Measurements from ENCODE around the gene NDRG4. TPM values are rescaled to one million over a fixed set of nuclear protein-coding genes. Genes with fewer than 3 reads are reported as not detected.
A peak's percentile ranks its signal among the peaks of the same experiment; 100 is the strongest.

The NDRG4 gene
- total RNA-seq, 1 experiment from 2014 or later: 6.7 TPM

- Histone ChIP-seq H3K9me3 (no peaks in the 10 kb centered on the region), H3K4me3 (peak overlapping the region; percentile 14), H3K36me3 (no peaks in the 10 kb centered on the region), H3K27me3 (no peaks in the 10 kb centered on the region)
- DNase-seq: no peak
These were observed 693 bp downstream of the NDRG4 start for GRCh38 chr16:58500430-58501241.

DNA sequence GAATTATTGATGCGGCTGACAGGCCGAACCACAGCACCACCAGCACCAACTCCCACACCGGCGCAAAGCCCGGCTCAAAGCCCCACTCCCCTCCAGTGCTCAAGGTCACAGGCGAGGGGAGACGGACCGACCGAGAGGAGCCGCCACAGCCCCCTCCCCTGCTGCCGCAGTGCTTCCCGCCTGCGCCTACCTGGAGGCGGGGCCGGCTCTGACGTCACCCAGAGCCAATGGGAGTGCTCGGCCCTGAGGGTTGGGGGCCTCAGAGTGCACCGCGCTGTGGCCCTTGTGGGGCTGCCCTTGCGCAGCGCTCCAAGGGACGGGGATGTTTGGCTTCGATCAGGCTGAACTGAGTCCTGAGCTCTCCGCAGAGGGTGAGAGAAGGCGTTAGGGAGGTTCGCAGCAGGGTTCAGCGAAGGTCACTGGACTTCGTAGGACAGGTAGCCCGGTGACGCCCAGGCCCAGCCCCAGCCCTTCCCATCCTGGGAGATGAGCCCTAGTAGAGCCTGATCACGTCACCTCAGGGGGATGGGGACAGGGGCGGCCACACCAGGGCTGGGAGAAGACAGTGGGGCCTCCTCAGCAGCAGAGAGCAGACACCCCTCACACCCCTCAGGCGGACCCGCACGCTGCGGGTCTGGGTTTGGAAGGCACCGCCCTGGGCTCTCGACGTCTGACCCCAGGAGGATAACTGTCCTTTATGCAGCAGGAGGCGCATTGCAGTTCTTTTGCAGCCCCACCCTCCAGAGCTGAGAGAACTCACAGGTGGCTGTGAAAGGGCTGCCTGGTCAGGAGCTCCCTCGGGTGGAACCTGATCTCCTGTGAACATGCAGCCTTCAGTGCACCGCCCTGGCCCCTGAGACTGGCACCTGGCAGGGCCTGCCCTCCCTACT, 1.5 kb downstream of the NDRG4 start:
- no peak for DNase-seq
- Histone ChIP-seq H3K4me3 (no peak overlapping the region), H3K36me3 (no peaks in the 10 kb centered on the region), H3K27me3 (no peaks in the 10 kb centered on the region), H3K9me3 (no peaks in the 10 kb centered on the region)

DNA sequence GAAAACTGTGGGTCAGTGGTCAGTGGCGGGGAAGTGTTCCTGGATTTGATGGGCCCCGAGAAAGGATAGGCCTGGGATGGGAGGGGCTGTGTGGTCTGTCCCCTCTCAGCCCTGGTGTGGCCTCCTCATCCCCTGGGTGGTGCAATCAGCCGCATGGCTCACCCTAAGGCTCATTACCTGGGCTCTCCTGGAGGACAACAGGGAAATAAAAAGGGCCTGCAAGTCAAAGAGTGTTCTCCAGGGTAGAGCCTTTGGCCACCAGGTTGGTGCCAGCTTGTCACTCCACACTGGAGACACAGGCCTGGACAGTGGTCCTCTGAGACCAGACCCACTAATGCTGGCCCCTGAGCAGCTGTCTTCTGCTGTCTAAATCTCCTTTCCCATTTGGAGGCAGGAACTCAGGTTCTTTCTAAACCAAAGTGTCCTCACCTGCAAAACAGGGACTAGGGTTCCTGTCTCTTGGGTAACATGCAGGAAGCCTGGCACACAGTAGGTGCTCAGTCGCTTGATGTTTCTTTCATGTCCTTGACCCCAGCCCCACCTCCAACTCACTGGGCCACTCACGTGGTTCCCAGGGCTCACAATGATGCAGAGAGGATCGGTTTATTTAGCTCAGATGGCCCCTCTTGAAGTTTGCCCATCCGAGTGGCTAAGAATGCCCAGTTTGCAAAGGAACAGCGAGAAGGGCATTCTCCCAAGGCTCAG, 2.4 kb downstream of the NDRG4 start:
- Histone ChIP-seq H3K4me3 (no peak overlapping the region), H3K9me3 (no peaks in the 10 kb centered on the region), H3K36me3 (no peaks in the 10 kb centered on the region), H3K27me3 (no peaks in the 10 kb centered on the region)
- no peak for DNase-seq

GRCh38 chr16:58503166-58503862, 3.4 kb downstream of the NDRG4 start:
- no peak for DNase-seq
- H3K9me3 ChIP-seq: no peaks in the 10 kb centered on the region

DNA sequence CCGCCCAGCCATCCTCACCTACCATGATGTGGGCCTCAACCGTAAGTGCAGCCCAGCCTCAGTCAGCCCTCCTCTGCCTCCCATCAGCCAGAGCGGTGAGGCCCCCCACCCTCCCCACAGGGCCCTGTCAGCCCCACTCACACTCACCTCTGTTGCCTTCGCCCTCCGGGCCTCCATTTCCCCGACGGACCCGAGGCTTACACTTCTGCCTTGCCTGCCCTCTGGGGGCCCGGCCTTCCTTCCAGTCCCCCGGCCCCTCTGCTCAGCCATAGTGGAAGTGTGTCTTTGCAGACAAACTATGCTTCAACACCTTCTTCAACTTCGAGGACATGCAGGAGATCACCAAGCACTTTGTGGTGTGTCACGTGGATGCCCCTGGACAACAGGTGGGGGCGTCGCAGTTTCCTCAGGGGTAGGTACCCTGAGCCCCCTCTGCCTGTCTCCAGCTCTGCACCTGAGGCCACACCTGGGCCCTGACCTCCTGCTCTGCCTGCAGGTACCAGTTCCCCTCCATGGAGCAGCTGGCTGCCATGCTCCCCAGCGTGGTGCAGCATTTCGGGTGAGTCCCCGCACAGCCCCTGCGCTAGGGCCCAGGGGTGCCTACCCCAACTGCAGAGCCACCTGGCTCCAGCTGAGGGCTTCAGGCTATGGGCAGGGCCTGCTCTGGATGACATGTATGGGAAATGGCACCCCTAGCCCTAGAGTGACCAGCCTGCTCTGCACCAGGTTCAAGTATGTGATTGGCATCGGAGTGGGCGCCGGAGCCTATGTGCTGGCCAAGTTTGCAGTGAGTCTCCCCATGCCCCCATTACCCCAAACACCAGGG, 4.1 kb downstream of the NDRG4 start:
- Histone ChIP-seq H3K27me3 (no peaks in the 10 kb centered on the region), H3K4me3 (no peak overlapping the region), H3K36me3 (no peaks in the 10 kb centered on the region), H3K9me3 (no peaks in the 10 kb centered on the region)
- no peak for DNase-seq

More at GRCh38 chr16:58503166-58503862, 3.4 kb downstream of the NDRG4 start:
- Histone ChIP-seq H3K27me3 (no peaks in the 10 kb centered on the region), H3K36me3 (no peaks in the 10 kb centered on the region), H3K4me3 (no peak overlapping the region)

DNA sequence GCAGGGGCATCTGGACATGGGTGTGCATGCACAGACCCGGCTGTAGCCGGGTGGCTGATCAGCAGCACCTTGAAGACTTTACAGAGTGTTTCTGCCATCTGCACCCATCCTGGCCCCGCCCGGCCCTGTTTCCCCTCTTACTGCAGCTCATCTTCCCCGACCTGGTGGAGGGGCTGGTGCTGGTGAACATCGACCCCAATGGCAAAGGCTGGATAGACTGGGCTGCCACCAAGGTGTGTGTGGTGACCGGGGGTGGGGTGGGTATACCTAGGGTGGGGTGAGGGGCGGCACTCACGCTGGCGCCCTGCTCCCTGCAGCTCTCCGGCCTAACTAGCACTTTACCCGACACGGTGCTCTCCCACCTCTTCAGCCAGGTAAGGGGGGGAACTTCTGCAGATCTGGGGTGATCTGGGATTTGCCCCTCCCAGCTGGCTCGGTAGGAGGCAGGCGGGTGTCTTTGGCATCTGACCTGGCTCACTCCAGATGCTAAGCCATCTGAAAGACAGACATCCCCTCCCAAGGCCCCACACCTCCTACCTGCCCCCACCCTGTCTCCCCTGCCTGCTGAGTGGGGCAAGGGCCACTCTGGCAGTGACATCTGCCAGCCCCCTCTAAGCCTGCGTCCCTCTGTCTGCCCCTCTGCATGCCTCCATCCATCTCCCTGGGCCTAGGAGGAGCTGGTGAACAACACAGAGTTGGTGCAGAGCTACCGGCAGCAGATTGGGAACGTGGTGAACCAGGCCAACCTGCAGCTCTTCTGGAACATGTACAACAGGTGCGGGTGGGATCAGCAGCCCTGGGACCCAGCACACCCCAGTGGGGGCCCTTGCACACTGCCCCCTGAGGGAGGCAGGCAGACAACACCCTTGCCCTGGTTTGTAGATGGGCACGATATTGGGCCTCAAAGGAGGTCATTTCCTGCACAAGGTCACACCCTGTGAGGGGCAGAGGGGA, 6.6 kb downstream of the NDRG4 start:
- Histone ChIP-seq H3K36me3 (no peaks in the 10 kb centered on the region), H3K9me3 (no peaks in the 10 kb centered on the region), H3K4me3 (no peak overlapping the region), H3K27me3 (no peaks in the 10 kb centered on the region)
- no peak for DNase-seq

- Histone ChIP-seq H3K9me3 (no peaks in the 10 kb centered on the region), H3K36me3 (peaks cover 4% of the 10 kb centered on the region), H3K4me3 (no peak overlapping the region), H3K27me3 (no peaks in the 10 kb centered on the region)
- DNase-seq: no peak
These were observed 7.4 kb downstream of the NDRG4 start for GRCh38 chr16:58507195-58507962.

GRCh38 chr16:58507963-58508670, 8.2 kb downstream of the NDRG4 start:
- Histone ChIP-seq H3K36me3 (peaks cover 4% of the 10 kb centered on the region), H3K27me3 (no peaks in the 10 kb centered on the region), H3K4me3 (no peak overlapping the region), H3K9me3 (no peaks in the 10 kb centered on the region)
- DNase-seq: no peak

DNA sequence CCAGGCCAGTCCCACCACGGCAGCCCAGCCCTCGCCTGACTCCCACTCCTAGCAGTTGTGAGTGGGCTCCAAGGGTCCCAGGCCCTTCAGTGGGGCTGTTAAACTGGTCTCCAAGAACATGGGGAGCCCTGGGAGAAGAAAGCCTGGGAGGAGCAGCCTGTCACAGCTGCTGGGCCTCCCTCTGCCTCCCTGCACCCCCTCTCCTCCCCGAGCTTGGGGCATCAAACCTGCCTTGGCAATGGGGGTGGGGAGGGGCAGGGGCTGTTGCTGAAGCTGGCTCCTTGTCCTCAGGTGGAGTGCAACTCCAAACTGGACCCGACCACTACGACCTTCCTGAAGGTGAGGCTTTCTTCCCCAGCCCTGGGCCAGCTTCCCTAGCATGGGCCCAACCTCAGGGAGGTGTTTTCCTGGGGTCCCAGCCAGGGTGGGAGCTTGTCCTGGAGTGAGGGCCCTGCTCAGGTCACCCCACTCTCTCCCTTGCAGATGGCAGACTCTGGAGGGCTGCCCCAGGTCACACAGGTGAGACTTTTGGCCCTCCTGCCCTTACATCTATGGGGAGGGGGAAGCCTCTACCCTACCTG, 8.8 kb downstream of the NDRG4 start:
- Histone ChIP-seq H3K4me3 (no peak overlapping the region), H3K36me3 (peaks cover 4% of the 10 kb centered on the region), H3K9me3 (no peaks in the 10 kb centered on the region), H3K27me3 (no peaks in the 10 kb centered on the region)
- no peak for DNase-seq

DNA sequence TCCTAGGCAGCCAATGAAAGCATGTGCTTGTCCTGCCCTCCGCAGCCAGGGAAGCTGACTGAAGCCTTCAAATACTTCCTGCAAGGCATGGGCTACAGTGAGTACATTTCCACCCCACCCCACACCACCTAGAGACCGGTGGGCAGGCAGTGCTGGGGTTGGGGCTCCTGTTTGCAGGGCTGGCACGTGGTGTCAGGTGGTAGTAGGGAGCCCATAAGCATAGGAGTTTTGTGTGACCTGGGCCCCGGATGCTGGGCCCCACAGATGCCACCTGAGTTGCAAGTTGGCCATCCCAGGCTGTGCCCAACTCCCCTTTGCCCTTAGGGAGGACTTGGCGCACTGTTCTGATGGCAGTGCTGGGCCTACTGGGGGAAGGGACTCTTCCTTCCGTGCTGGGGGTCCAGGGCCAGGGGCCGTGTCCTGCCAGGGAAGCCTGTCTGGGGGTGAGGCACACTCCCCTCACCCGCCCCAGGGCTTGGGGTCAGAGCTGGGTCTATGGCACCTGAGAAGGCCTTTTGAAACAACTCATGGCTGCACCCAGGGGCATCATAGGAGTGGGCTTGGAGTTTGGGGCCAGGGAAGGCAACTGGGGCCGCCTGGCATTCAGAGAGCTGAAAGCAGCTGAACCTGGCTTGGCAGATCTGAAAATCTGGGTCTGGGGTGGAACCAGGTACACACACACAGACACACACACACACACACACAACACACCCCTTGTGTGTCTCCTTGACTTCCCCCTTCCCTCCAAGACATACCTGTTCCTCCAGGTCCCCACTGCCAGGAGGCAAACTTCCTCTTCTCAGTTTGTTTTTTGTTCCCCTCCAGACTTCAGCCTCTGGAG, 9.5 kb downstream of the NDRG4 start:
- H3K9me3 ChIP-seq: no peaks in the 10 kb centered on the region
- no peak overlapping the region for H3K4me3 ChIP-seq
- H3K27me3 ChIP-seq: no peaks in the 10 kb centered on the region
- peaks cover 4% of the 10 kb centered on the region for H3K36me3 ChIP-seq
- DNase-seq: no peak

GRCh38 chr16:58510097-58510775, 10.3 kb downstream of the NDRG4 start:
- H3K9me3 ChIP-seq: no peaks in the 10 kb centered on the region
- H3K27me3 ChIP-seq: no peaks in the 10 kb centered on the region
- DNase-seq: no peak
- H3K36me3 ChIP-seq: peaks cover 8% of the 10 kb centered on the region
- no peak overlapping the region for H3K4me3 ChIP-seq
